H9 (cell line): ENCODE measurements around the gene TTC39A. TPM values are rescaled to one million over a fixed set of nuclear protein-coding genes. Genes with fewer than 3 reads are reported as not detected.

ENCODE experiments used
- DNase-seq: peaks from one replicate; pipeline ENCODE4 v3.0.0-alpha.2; 2017
- H2AFZ ChIP-seq: one replicate; pipeline ENCODE4 v1.6.1; 2013; ENCODE audit warnings: mild to moderate bottlenecking, low read length, control low read depth, moderate library complexity
- H2AK5ac ChIP-seq: 2 replicates; pipeline ENCODE4 v1.6.1; 2013; ENCODE audit warnings: low read length, control low read depth, mixed read lengths; ENCODE audit not compliant: insufficient read length
- H2BK120ac ChIP-seq: one replicate; pipeline ENCODE4 v1.6.1; 2013; ENCODE audit warnings: low read depth, mild to moderate bottlenecking, low read length, control low read depth, inconsistent platforms; ENCODE audit not compliant: poor library complexity, severe bottlenecking
- H2BK12ac ChIP-seq: 2 replicates; pipeline ENCODE4 v1.6.1; 2013; ENCODE audit warnings: low read length, control low read depth, mixed read lengths, low read depth; ENCODE audit not compliant: insufficient read length
- H2BK15ac ChIP-seq: 2 replicates; pipeline ENCODE4 v1.6.1; 2013; ENCODE audit warnings: low read depth, low read length, control low read depth
- H2BK20ac ChIP-seq: one replicate; pipeline ENCODE4 v1.6.1; 2013; ENCODE audit warnings: low read depth, mild to moderate bottlenecking, low read length, control low read depth, inconsistent platforms; ENCODE audit not compliant: poor library complexity, severe bottlenecking
- H2BK5ac ChIP-seq: 2 replicates; pipeline ENCODE4 v1.6.1; 2013; ENCODE audit warnings: low read length, control low read depth, mixed read lengths; ENCODE audit not compliant: insufficient read length
- H3K14ac ChIP-seq: 2 replicates; pipeline ENCODE4 v1.6.1; 2013; ENCODE audit warnings: low read length, control low read depth; ENCODE audit not compliant: insufficient read depth
- H3K18ac ChIP-seq: 2 replicates; pipeline ENCODE4 v1.6.1; 2013; ENCODE audit warnings: low read depth, mild to moderate bottlenecking, mixed read lengths, low read length, control low read depth; ENCODE audit not compliant: insufficient read length
- H3K23ac ChIP-seq: 2 replicates; pipeline ENCODE4 v1.6.1; 2013; ENCODE audit warnings: low read length, control low read depth, mixed read lengths, low read depth; ENCODE audit not compliant: insufficient read length
- H3K23me2 ChIP-seq: 2 replicates; pipeline ENCODE4 v1.6.1; 2013; ENCODE audit warnings: low read depth, mild to moderate bottlenecking, mixed read lengths, low read length, control low read depth; ENCODE audit not compliant: insufficient read length, poor library complexity, severe bottlenecking
- H3K27ac ChIP-seq: 2 replicates; pipeline ENCODE4 v1.5.1; 2013; ENCODE audit warnings: low read length, control low read depth, mixed read lengths, low read depth; ENCODE audit not compliant: insufficient read length
- H3K27me3 ChIP-seq: 2 replicates; pipeline ENCODE4 v1.6.1; 2013; ENCODE audit warnings: low read length, control low read depth, inconsistent platforms; ENCODE audit not compliant: insufficient read depth
- H3K4ac ChIP-seq: 2 replicates; pipeline ENCODE4 v1.6.1; 2013; ENCODE audit warnings: low read depth, mild to moderate bottlenecking, control low read depth, inconsistent platforms, low read length, moderate library complexity
- H3K4me1 ChIP-seq: 2 replicates; pipeline ENCODE4 v1.6.1; 2013; ENCODE audit warnings: low read length, control low read depth, inconsistent platforms; ENCODE audit not compliant: insufficient read depth
- H3K4me2 ChIP-seq: 2 replicates; pipeline ENCODE4 v1.6.1; 2013; ENCODE audit warnings: low read length, control low read depth, mixed read lengths; ENCODE audit not compliant: insufficient read length, insufficient read depth
- H3K56ac ChIP-seq: 2 replicates; pipeline ENCODE4 v1.6.1; 2013; ENCODE audit warnings: low read depth, mild to moderate bottlenecking, mixed read lengths, low read length, control low read depth; ENCODE audit not compliant: insufficient read length
- H3K79me1 ChIP-seq: 2 replicates; pipeline ENCODE4 v1.6.1; 2013; ENCODE audit warnings: low read depth, mild to moderate bottlenecking, moderate library complexity, low read length, control low read depth, inconsistent platforms; ENCODE audit not compliant: insufficient read depth, poor library complexity, severe bottlenecking
- H3K79me2 ChIP-seq: 2 replicates; pipeline ENCODE4 v1.6.1; 2013; ENCODE audit warnings: low read length, control low read depth, inconsistent platforms; ENCODE audit not compliant: insufficient read depth
- H3K9ac ChIP-seq: 2 replicates; pipeline ENCODE4 v1.6.1; 2013; ENCODE audit warnings: low read length, control low read depth, mixed read lengths; ENCODE audit not compliant: insufficient read length; ENCODE audit errors: extremely low read depth
- H3K9me3 ChIP-seq: one replicate; pipeline ENCODE4 v1.6.1; 2013; ENCODE audit warnings: low read depth, low read length, inconsistent platforms; ENCODE audit not compliant: control insufficient read depth
- H3T11ph ChIP-seq: one replicate; pipeline ENCODE4 v1.6.1; 2013; ENCODE audit warnings: mild to moderate bottlenecking, low read length, control low read depth, inconsistent platforms
- H4K20me1 ChIP-seq: one replicate; pipeline ENCODE4 v1.6.1; 2013; ENCODE audit not compliant: control insufficient read depth, insufficient read length, insufficient read depth
- H4K5ac ChIP-seq: 2 replicates; pipeline ENCODE4 v1.6.1; 2013; ENCODE audit warnings: low read depth, mild to moderate bottlenecking, mixed read lengths, low read length, control low read depth; ENCODE audit not compliant: insufficient read length
- H4K8ac ChIP-seq: replicated peaks from 2 replicates; pipeline ENCODE4 v1.6.1; 2013; ENCODE audit warnings: low read length, control low read depth, mixed read lengths, low read depth; ENCODE audit not compliant: insufficient read length
- H4K91ac ChIP-seq: 2 replicates; pipeline ENCODE4 v1.6.1; 2013; ENCODE audit warnings: low read depth, mild to moderate bottlenecking, moderate library complexity, mixed read lengths, low read length, control low read depth; ENCODE audit not compliant: insufficient read length
- H3K27ac Mint-ChIP-seq, 3 experiments: 2 replicates in 2 of 3; 3 replicates in 1 of 3; pipeline ENCODE4 v1.8.0; 2020 to 2021; ENCODE audit warnings: mixed read lengths in 3 of 3, mild to moderate bottlenecking in 1 of 3, moderate library complexity in 1 of 3
- H3K27me3 Mint-ChIP-seq: 2 replicates; pipeline ENCODE4 v1.8.0; 2021; ENCODE audit warnings: low read depth, mild to moderate bottlenecking, moderate library complexity, mixed read lengths
- H3K36me3 Mint-ChIP-seq, 3 experiments: 2 replicates in 2 of 3; 3 replicates in 1 of 3; pipeline ENCODE4 v1.8.0; 2020 to 2021; ENCODE audit warnings: low read depth in 3 of 3, mixed read lengths in 3 of 3; ENCODE audit not compliant: insufficient read depth in 1 of 3
- H3K4me1 Mint-ChIP-seq, 2 experiments: 2 replicates each; pipeline ENCODE4 v1.8.0; 2020; ENCODE audit warnings: mixed read lengths in 2 of 2
- H3K4me3 Mint-ChIP-seq, 2 experiments: 2 replicates in 1 of 2; 3 replicates in 1 of 2; pipeline ENCODE4 v1.8.0; 2020 to 2021; ENCODE audit warnings: mild to moderate bottlenecking in 2 of 2, mixed read lengths in 2 of 2, moderate library complexity in 1 of 2
- H3K9me3 Mint-ChIP-seq, 2 experiments: 2 replicates in 1 of 2; 3 replicates in 1 of 2; pipeline ENCODE4 v1.8.0; 2020; ENCODE audit warnings: mild to moderate bottlenecking in 2 of 2, mixed read lengths in 2 of 2, moderate library complexity in 1 of 2
- CTCF ChIP-seq: fragments of 200-600 bp; sonication (generic); conservative IDR thresholded peaks from 3 replicates; pipeline ENCODE4 v1.8.0; 2021; ENCODE audit warnings: antibody characterized with exemption, mild to moderate bottlenecking
- WGBS: extraction: QIAGEN DNeasy Blood & Tissue Kit; methylation state at CpG from one replicate; pipeline ENCODE4 v1.1.7; 2013; ENCODE audit warnings: missing lambda C conversion rate, low lambda C conversion rate, mixed read lengths; ENCODE audit not compliant: insufficient read length; ENCODE audit errors: extremely low coverage; 5-methylcytosine and 5-hydroxymethylcytosine counted together
- total RNA-seq: library from RNA; stranded (reverse); gene quantifications from 2 replicates; pipeline ENCODE4 v1.2.1, GENCODE V29; 2021

Gene TTC39A
- total RNA-seq, 1 experiment from 2014 or later: 7.7 TPM

GRCh38 chr1:51336711-51337110 is 6.3 kb upstream of the TTC39A start:
- Histone ChIP-seq H3K79me1 (no peaks in the 10 kb centered on the region), H3T11ph (no peak overlapping the region), H3K4me1 (no peaks in the 10 kb centered on the region; the same call in 1 of the 2 replicates), H3K4ac (no peak overlapping the region), H3K9me3 (no peaks in the 10 kb centered on the region), H4K91ac (no peak overlapping the region), H4K8ac (no peak overlapping the region), H3K14ac (no peak overlapping the region), H4K20me1 (no peaks in the 10 kb centered on the region), H2BK15ac (no peak overlapping the region), H2AFZ (no peak overlapping the region), H3K18ac (no peak overlapping the region), H3K23me2 (no peaks in the 10 kb centered on the region), H2BK120ac (no peak overlapping the region), H3K27ac (no peak overlapping the region), H3K23ac (no peak overlapping the region), H2BK12ac (no peak overlapping the region), H2AK5ac (no peak overlapping the region), H3K9ac (no peak overlapping the region), H3K79me2 (no peaks in the 10 kb centered on the region), H2BK5ac (no peak overlapping the region), H3K4me2 (no peak overlapping the region), H3K27me3 (no peaks in the 10 kb centered on the region), H3K56ac (no peak overlapping the region), H2BK20ac (no peak overlapping the region), H4K5ac (no peak overlapping the region)
- no peak overlapping the region for H3K4me3 Mint-ChIP-seq
- H3K27me3 Mint-ChIP-seq: no peaks in the 10 kb centered on the region
- no peaks in the 10 kb centered on the region for H3K36me3 Mint-ChIP-seq
- DNase-seq: no peak
- H3K9me3 Mint-ChIP-seq: no peaks in the 10 kb centered on the region
- WGBS: no CpG with 5 or more reads among the region's 4 CpGs
- no peak for TF ChIP-seq CTCF
- H3K27ac Mint-ChIP-seq: no peak overlapping the region; a peak in 1 of 7 replicates
- peaks cover 7 to 12% of the 10 kb centered on the region in 2 experiments for H3K4me1 Mint-ChIP-seq
